ENCODE results near the gene CRACDL.

The CRACDL gene

DNA sequence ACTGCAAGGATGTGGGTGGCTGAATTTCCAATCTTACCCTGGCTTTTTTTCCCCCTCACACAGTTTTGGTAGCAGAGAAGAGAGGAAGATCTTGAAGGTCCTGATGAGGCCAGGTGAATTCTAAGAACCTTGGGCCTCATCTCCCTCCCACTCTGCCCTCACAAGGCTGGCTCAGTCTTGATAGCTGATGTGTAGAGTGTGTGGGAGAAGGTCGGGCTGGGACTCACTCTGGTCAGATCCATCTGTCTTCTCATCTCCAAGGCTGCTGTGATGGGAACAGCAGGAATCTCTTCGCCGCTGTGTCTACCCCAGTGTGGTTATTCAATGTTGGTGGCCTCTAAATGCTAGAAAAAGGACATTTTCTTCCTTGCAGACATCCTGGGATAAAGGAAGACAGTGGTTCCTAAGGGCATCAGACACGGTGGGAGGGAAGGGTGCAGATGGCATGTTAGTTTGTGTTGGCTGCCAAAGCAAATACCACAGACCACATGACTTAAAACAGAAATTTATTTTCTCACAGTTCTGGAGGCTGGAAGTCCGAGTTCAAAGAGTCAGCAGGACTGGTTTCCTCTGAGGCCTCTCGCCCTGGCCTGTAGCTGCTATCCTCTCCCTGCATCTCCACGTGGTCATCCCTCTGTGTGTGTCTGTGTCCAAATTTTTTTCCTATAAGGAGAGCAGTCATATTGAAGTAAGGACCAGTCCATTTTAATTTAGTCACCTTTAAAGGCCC is 167.5 kb downstream of the CRACDL start:
- Histone ChIP-seq H3K27me3 (ENCODE audit: insufficient read depth, poor library complexity, severe bottlenecking) (no peaks in the 10 kb centered on the region), H3K27ac (replicated peaks) (no peak overlapping the region), H3K4me3 (replicated peaks; ENCODE audit: insufficient read depth, low read length) (no peak overlapping the region)
- TF ChIP-seq CTCF (IDR thresholded peaks at IDR 0.05; ENCODE audit: insufficient read depth, low read length): no peak
- no peak for TF ChIP-seq GABPA (IDR thresholded peaks at IDR 0.05; ENCODE audit: low read depth)
- TF ChIP-seq POLR2AphosphoS5 (IDR thresholded peaks at IDR 0.05; ENCODE audit: low read depth): no peak
- TF ChIP-seq, protein P1, sequence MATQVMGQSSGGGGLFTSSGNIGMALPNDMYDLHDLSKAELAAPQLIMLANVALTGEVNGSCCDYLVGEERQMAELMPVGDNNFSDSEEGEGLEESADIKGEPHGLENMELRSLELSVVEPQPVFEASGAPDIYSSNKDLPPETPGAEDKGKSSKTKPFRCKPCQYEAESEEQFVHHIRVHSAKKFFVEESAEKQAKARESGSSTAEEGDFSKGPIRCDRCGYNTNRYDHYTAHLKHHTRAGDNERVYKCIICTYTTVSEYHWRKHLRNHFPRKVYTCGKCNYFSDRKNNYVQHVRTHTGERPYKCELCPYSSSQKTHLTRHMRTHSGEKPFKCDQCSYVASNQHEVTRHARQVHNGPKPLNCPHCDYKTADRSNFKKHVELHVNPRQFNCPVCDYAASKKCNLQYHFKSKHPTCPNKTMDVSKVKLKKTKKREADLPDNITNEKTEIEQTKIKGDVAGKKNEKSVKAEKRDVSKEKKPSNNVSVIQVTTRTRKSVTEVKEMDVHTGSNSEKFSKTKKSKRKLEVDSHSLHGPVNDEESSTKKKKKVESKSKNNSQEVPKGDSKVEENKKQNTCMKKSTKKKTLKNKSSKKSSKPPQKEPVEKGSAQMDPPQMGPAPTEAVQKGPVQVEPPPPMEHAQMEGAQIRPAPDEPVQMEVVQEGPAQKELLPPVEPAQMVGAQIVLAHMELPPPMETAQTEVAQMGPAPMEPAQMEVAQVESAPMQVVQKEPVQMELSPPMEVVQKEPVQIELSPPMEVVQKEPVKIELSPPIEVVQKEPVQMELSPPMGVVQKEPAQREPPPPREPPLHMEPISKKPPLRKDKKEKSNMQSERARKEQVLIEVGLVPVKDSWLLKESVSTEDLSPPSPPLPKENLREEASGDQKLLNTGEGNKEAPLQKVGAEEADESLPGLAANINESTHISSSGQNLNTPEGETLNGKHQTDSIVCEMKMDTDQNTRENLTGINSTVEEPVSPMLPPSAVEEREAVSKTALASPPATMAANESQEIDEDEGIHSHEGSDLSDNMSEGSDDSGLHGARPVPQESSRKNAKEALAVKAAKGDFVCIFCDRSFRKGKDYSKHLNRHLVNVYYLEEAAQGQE (IDR thresholded peaks at IDR 0.05; ENCODE audit: insufficient replicate concordance, low read depth): no peak
- TF ChIP-seq SPI1 (IDR thresholded peaks at IDR 0.05; ENCODE audit: borderline replicate concordance, low read depth): no peak
- DNase-seq (ENCODE audit: low read depth in 1 of 2, low spot score in 1 of 2): no peak

DNA sequence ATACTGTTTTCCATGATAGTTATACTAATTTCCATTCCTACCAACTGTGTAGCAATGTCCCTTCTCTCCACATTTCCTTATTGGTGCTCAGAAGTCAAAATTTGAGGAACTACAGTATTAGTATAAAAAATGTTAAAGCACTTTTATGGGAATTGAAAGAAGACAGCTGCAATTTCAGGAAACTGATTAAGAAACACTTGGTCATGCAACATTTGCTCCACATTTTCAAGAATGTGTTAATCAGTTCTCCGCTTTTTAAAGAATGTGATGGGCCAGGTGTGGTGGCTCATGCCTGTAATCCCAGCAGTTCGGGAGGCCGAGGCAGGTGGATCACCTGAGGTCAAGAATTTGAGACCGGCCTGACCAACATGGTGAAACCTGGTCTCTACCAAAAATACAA is 171.5 kb downstream of the CRACDL start:
- TF ChIP-seq POLR2AphosphoS5 (IDR thresholded peaks at IDR 0.05; ENCODE audit: low read depth) (peak; percentile 58; the same call in 1 of the 2 replicates), CTCF (IDR thresholded peaks at IDR 0.05; ENCODE audit: insufficient read depth, low read length) (no peak), GABPA (IDR thresholded peaks at IDR 0.05; ENCODE audit: low read depth) (no peak), SPI1 (IDR thresholded peaks at IDR 0.05; ENCODE audit: borderline replicate concordance, low read depth) (peak; percentile 63; the same call in 1 of the 2 replicates)
- TF ChIP-seq, protein P1 (IDR thresholded peaks at IDR 0.05; ENCODE audit: insufficient replicate concordance, low read depth): no peak
- peak overlapping the region; percentile 33 for H3K27ac ChIP-seq (replicated peaks)
- no peak overlapping the region for H3K4me3 ChIP-seq (replicated peaks; ENCODE audit: insufficient read depth, low read length)
- no peaks in the 10 kb centered on the region for H3K27me3 ChIP-seq (ENCODE audit: insufficient read depth, poor library complexity, severe bottlenecking)
- DNase-seq (ENCODE audit: low read depth in 1 of 2, low spot score in 1 of 2): peak in 1 of 2 experiments; percentile 48

GRCh38 chr2:98763209-98763951 is 172.6 kb downstream of the CRACDL start:
- Histone ChIP-seq H3K27ac (replicated peaks) (peak overlapping the region; percentile 33), H3K4me3 (replicated peaks; ENCODE audit: insufficient read depth, low read length) (no peak overlapping the region), H3K27me3 (ENCODE audit: insufficient read depth, poor library complexity, severe bottlenecking) (no peaks in the 10 kb centered on the region)
- no peak for DNase-seq (ENCODE audit: low read depth in 1 of 2, low spot score in 1 of 2)
- TF ChIP-seq SPI1 (IDR thresholded peaks at IDR 0.05; ENCODE audit: borderline replicate concordance, low read depth) (no peak), POLR2AphosphoS5 (IDR thresholded peaks at IDR 0.05; ENCODE audit: low read depth) (no peak), GABPA (IDR thresholded peaks at IDR 0.05; ENCODE audit: low read depth) (no peak), CTCF (IDR thresholded peaks at IDR 0.05; ENCODE audit: insufficient read depth, low read length) (no peak)
- TF ChIP-seq, protein P1 (IDR thresholded peaks at IDR 0.05; ENCODE audit: insufficient replicate concordance, low read depth): no peak
